Ishikawa (cell line): Measurements from ENCODE around the gene ARHGEF17.

Experiments
- CEBPB ChIP-seq: IDR thresholded peaks from 2 replicates; pipeline ENCODE4 v1.6.1; 2012
- MAX ChIP-seq: IDR thresholded peaks from 2 replicates; pipeline ENCODE4 v1.6.1; 2012

DNA sequence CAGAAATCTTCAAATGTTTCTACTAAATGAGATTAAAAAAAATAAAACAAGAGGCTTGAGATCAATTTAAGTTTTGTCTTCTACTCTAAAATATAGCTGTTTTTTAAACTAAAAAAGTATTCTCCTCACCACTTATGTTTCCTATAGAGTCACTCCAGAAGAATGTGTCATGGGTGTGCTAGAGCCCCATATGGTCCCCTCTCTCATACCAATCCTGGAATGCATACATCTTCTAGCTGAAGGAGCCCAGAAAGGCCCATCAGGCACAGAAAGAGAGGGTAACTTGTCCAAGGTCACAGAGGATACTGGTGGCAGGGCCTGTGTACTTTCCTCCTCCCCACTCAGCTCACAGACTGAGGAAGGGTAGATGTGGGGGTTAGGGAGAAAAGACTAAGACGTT is 102.6 kb downstream of the ARHGEF17 start:
- TF ChIP-seq MAX (no peak), CEBPB (no peak)
